ENCODE data around the gene CTNNA2.
"Not testable (repeated sequence)": the region's sequence is repeated elsewhere in the genome, so short reads cannot be mapped to it uniquely, and the experiment has no call there.

The CTNNA2 gene

DNA sequence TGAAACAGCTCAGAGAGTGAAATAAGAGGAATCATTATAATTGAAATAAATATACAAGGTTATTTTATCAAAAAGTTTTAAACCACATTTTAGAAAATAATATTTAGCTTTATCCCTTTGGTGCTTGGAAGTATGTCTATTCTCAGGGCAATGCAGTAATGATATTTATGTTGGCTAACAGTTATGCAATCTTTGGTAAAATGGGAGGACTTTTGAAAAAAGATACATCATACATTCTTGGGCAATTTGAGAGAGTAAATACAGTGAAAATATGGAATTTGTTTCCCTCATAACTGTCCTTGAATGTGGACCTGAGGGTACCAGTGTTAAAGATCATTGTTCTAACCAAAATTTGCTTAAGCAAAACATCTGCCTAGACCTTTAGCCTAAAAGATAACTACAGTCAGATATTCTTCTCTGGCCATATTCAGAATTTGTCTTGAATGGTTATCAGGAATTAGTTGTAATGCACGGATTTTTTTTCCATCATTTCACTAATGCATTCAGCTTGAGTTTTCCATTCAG is 654.5 kb downstream of the CTNNA2 start:
- no peak for DNase-seq

- no peak for DNase-seq
Measured at GRCh38 chr2:80168037-80168436, 655.2 kb downstream of the CTNNA2 start.

DNA sequence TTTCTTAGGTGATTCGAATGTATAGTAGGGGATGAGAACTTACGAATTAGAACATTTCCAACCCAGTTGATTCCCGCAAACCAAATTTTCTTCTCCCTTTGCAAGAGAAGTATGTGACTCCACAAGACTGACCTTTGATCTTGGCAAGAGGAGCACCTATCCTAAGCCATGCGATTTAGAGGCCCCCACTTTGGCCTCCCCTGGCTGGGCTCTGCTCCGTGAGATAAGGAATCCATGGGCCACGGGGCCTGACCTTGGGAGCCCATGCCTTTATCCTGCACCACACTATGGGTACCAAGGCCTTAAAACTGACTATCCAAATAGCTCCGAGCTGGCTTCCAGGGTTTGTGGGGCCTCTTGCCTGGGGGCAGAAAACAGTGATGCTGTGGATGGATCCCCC is 656.0 kb downstream of the CTNNA2 start:
- DNase-seq, result no peak

GRCh38 chr2:80169811-80170594 is 657.2 kb downstream of the CTNNA2 start:
- DNase-seq, result no peak

DNA sequence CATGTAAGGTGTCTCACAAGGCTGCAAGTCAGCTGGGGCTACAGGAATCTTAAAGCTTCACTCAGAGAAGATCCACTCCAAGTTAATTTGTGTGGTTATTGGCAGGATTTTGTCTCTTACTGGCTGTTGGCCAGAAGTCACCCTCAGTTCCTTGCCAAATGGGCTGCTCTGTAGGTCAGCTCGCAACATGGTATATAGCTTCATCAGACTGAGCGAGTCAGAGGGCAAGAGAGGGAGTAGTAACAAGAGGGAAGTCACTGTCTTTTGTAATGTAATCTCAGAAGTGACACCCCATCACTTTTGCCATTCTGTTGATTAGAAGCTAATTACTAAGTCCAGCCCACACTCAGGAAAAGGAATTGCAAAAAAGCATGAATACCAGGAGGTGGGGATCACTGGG is 672.2 kb downstream of the CTNNA2 start:
- no peak for DNase-seq

DNA sequence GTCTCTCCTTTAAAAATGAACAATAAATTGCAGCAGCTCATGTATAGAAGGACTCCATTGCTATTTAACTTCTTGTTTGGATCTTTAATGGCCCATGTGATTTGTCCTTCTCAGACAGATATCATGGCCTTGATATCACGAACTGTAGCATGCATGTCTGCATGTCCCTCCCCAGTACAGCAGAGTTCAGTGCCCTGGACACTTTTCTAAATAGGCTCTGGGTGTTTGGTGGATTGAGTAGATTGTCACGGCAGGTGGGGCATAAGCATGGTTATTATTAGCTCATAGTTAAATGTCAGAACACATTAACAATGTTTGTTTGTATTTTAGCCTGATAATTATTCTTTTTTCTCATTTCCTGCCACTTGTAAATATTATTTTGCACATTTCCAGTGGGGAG is 673.4 kb downstream of the CTNNA2 start:
- DNase-seq, result no peak

- no peak for DNase-seq
Measured at GRCh38 chr2:80187156-80187555, 674.3 kb downstream of the CTNNA2 start.

GRCh38 chr2:80190166-80190565 is 677.3 kb downstream of the CTNNA2 start:
- no peak for DNase-seq

GRCh38 chr2:80193566-80193965 is 680.7 kb downstream of the CTNNA2 start:
- no peak for DNase-seq

DNA sequence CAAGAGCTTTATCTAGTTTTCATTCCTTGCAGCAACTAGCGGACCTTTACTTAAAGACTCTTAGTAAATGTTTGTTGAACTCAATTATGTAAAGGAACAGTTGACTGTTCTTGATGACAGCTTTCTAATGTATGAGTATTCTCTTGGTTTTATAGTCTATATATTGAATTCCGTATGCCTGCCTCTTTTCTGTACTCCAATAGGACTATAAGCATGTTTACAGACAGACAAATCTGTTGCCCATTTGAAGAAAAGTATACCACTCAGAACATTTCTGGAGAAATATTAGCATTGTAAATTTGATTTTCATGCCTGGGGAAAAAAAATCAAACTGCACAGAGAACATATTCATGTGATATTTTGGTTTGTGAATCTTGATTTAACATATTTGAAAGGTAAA is 682.2 kb downstream of the CTNNA2 start:
- DNase-seq, result no peak

DNA sequence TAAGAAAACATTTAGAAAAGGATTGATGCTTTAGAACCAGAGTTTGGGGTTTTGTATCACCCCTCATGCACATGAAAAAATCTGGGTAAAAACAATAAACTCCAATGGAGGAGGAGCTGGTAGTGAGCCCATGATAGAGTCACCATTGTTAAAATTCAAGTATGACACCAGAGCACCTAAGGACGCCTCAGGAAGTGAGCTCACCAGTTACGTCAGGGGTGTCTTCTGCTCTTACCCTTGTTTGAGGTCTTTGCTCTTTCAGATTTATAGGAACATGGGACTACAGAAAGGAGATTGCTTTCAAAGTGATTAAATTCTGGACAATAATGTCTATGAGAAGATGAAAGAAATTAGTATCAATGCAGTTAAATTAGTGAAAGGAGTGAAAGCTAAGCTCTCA is 685.2 kb downstream of the CTNNA2 start:
- DNase-seq, result no peak

DNA sequence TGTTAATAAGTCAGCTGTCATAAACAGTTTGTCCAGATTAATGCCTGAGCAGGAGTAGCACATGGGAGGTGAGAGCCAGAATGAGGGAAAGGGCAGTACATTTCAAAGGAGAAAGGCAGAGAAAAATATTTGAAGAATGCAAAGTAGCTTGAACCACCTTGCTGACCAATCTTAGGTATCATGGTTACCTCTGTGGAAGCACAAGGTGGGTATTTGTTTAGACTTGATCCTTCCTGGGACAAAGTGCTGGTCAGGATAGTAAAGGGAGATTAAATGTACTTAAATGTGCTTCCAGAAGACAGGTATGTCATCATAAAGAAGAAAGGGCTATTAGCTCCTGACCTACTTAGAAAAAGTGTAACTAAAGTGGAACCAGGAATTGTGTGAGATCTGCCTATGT is 686.7 kb downstream of the CTNNA2 start:
- DNase-seq, result no peak

- not testable (repeated sequence) for DNase-seq
Measured at GRCh38 chr2:80203929-80204328, 691.1 kb downstream of the CTNNA2 start.

GRCh38 chr2:80205498-80205897 is 692.6 kb downstream of the CTNNA2 start:
- no peak for DNase-seq

DNA sequence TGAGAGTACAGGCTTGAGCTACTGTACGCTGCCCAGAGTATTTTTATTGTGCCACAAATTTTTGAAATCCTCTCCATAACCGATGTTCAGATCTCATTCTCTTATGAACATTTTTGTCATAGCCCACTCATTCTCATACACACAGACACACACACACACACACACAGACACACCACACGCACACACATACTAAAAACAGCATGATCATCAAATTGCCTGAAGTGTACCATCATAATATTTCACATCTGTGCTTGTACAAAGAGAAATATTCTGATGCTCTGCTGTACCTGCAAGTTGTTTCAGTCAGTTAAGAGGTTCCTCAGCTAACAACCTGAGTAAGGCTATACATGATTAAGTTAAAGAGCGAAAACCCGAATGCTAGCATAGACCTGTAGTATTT is 696.6 kb downstream of the CTNNA2 start:
- DNase-seq, result no peak

GRCh38 chr2:80217446-80217845 is 704.6 kb downstream of the CTNNA2 start:
- DNase-seq, result no peak

GRCh38 chr2:80222644-80223043 is 709.8 kb downstream of the CTNNA2 start:
- no peak for DNase-seq

DNA sequence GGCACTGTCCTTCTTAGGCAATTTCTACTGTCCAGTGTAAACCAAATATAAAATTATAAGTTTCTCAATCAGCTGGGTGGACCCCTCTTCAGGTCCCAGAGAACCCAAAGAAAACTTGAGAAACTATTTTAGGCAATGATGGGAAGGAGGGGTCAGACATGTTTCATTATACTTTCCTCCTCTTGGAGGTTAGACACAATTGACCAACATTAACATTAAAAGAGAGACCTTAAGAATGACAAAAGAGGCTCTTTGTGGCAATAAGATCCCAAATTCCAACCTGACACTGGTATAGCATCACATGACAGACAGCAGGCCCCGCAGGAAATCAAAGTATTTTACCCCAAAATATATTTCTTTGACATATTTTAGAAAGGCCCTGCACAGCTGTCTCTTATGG is 718.6 kb downstream of the CTNNA2 start:
- no peak for DNase-seq

GRCh38 chr2:80233333-80233732 is 720.5 kb downstream of the CTNNA2 start:
- no peak for DNase-seq

DNA sequence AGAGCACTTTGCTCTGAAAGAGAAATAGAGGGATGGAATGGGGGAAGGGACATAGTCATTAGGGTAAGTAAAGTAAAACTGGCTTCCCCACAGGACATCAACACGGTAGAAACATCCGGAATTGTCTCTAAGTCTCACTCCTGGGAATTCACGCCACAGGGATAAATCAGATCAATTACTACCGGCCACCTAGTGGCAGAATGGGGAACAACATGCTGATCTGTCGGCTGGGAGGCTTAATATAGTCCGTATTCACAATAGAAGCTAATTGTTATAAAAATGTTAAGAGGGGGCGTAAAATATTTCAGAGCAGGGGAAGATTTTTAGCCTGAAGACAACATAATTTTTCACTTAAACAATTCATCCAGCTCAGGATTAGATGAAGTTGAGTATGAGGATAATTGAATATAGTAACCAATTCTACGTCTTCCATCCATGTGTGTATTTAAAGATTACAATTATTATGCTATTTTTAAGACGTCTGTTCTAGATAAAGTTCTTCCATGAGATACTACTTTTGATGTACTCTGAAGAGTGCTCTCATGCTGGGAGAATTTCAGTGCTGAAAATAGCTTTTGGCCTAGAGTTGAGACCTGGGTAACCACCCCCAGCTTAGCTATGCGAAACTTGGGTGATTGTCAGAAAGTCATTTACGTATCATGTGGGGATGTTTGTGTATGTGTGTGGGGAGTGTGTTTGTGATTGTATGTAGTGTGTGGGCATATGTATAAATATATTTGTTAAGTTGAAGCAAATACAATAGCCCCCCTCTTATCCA is 726.0 kb downstream of the CTNNA2 start:
- peak; percentile 36 for DNase-seq

GRCh38 chr2:80242355-80242910 is 729.6 kb downstream of the CTNNA2 start:
- no peak for DNase-seq

DNA sequence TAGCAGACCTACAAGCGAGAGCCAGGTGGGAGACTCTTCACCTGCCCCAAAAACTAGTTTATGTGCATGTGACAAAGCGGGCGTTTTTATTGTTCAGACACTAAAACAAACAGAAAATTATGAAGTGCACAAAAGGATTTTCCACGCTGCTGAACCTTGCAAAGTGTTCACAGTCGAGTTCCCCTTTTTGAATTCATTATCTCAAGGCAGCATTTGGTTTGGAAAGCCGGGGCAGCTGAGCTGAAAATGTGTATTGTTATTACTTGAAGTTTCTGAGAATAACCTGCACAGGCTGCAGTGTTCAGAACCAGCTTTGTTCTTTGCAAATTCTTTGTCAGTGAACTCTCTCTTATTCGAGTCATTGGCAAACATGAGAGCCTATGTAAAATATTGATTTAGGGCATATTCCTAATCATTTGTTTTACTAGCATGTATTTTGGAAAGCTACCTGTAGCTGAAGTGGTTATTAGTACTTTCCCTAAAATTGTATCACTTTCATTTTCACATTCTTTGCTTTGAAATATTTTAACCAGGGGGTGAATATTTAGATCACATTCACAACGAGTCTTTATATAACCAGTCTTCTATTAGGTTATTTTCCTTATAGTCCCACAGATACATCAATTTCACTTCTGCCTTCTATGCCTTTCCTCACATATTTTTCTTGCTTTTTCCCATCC is 732.2 kb downstream of the CTNNA2 start:
- DNase-seq, result peak; percentile 74

DNA sequence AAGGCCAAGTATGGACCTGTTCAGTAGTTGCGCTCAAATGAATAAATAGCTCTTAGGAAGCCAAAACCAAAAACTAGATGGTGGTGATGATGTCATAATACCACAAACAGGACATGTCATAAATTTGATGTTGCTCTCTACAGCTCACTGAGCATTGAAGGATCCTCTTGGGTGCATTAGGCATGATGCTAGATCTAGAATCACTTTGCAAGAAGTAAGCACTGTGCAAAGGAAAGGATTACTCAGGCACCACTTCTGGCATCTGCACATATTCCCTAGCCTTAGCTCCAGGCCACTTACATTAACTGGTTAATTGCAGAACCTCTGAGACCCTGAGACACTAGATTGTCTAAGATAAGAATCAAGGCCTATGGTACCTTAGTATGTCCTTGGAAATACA is 733.7 kb downstream of the CTNNA2 start:
- DNase-seq, result no peak
